Islet precursor cell (in vitro differentiated cells): Measurements from ENCODE around the gene ELL2.
A peak's percentile ranks its signal among the peaks of the same experiment; 100 is the strongest.
"Not testable (repeated sequence)": the region's sequence is repeated elsewhere in the genome, so short reads cannot be mapped to it uniquely, and the experiment has no call there.

Experiments used
- DNase-seq: peaks from one replicate; pipeline ENCODE4 v3.0.0-alpha.2; 2018

The ELL2 gene

DNA sequence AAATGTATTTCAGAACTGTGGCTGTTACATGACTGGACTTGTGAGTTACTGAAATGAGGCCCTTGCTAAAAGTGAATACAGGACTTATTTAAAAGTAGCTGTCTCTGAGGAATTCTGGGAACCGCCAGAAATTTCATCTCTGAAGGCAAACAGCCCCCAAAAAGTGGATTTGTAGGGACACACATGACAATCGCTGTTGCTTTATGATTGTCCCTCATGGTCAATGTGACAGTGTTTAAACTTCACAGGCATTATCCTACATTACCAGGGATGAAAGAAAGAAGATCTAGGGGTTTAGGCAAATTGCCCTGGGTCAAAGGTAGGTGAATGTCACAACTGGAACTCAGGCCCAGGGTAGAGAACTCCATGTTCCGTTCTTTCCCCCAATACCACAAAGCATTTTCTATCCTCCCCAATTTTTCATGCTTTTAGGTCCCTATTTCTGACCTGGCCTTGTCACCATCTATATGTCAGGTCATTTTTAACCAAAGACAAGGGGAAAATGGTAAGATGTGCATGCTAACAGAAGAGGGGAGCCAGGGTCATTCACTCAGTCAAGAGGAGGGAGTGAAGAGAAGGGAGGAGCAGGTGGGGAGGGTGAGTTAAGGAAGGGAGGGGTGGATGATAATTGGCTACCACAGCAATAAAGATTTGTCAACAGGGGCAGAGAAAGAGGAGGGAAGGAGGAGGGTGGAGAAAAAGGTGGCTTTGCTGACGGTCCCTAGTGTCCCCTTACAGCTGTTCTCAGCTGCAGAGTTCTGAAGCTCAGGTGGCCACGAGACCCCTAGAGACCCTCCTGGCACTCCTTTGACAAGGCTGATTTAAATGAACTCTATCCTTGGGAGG is 81.3 kb downstream of the ELL2 start:
- no peak for DNase-seq

DNA sequence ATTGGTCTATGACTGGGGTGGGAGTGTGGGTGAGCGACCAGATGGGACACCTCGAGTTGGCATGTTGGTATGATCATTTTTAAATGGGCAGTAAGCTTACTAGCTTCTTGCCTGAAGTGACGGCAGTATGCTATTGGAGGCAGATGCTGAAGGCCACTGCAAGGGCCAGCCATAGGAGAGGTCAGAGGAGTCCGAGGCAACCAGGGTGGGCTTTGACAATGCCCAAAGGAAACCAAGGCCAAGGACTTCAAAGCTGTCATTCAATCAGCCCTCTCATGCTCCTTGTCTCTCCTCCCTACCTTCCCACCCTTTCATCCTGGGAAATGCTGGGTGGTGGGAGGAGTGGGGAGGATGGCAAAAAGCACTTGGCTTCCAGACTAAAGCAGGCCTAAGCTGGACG is 82.0 kb downstream of the ELL2 start:
- no peak for DNase-seq

DNA sequence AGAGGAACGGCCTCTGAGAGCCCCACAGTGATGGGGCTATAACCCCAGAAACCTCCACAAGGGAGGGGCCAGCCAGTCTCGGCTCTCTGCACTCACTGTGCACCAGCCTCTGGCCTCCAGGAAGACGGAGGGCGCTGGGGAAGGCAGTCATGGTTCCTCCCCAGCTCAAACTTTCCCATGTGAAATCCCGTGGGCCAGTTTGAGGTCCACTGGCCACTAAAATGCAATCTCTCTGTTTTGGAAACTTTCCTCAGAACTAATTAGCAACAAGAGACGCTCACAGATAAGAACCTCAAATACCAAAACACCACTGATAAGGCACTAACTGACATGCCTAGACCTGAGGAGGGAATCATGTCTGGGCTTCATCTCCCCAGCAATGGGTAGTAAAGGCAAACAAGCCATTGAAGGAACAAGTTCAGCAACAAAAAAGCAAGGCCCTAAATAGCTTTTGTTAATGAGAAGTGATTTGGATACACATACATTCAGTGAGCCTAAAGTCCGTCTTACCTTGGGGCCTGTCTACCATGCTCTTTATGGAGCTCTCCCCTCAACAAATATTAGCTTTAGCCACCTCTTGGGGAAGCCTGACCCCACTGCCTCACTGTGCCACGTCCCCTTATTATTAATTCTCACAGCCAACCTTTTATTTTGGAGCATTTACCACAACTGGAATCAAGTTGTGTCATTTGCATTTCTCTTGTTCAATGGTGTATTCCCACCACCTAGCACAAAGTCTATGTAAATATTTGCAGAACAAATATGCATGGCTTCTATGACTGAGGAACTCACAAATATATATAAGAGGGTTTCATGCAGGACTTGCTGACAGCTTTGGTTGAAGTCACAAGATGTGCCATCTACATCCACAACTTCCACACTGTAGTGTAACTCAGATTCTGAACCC is 83.0 kb downstream of the ELL2 start:
- peak; percentile 64 for DNase-seq

DNA sequence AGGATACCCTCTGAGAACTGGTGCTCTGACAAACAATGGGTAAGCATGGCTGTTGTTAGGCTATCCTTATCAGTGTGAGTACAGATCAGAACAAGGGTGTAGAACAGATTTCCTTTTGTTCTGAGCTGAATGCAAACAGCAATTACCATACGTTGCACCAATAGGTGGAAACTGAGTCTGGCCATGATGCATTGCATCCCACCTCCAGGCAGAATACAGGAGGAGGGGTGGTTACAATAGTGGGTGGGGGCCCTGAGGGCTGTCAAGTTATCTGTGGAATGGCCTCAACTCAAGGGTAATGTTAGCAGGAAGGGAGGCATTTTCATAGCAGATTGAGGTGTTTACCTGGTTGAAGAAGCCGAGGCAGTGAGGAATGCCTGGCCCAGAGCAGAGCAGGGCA is 84.9 kb downstream of the ELL2 start:
- DNase-seq: peak; percentile 64

DNA sequence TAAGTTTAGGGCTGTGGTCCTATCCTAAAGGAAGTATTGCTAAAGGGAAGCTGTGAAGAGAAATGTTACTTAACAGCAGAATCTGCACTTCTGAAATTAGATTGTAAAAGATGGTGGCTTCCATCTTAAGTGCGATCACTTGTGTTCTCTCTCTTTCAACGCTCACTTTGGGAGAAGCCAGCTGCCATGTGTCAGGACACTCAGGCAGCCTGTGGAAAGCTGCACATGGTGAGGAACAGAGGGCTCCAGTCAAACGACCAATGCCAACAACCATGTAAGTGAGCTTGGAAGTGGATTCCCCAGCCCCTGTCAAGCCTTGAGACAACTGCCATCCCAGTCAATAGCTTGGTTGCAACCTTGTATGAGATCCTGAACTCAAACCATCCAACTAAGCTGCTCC is 87.4 kb downstream of the ELL2 start:
- DNase-seq: no peak

DNA sequence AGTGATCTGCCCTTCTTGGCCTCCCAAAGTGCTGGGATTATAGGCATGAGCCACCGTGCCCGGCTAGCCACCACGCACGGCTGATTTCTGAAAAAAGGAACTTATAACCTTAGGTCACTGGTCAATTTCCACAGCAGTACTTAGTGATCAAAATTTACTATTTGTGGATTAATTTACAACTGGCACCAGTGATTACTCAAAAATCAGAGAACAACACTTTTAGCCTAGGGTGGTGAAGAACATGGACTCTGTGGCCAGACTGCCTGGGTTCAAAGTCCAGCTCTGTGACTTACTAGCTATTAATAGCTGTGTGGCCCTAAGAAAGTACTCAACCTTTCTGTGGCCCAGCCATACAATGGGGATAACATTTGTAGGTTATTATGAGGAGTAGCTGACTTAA is 88.3 kb downstream of the ELL2 start:
- DNase-seq: no peak

DNA sequence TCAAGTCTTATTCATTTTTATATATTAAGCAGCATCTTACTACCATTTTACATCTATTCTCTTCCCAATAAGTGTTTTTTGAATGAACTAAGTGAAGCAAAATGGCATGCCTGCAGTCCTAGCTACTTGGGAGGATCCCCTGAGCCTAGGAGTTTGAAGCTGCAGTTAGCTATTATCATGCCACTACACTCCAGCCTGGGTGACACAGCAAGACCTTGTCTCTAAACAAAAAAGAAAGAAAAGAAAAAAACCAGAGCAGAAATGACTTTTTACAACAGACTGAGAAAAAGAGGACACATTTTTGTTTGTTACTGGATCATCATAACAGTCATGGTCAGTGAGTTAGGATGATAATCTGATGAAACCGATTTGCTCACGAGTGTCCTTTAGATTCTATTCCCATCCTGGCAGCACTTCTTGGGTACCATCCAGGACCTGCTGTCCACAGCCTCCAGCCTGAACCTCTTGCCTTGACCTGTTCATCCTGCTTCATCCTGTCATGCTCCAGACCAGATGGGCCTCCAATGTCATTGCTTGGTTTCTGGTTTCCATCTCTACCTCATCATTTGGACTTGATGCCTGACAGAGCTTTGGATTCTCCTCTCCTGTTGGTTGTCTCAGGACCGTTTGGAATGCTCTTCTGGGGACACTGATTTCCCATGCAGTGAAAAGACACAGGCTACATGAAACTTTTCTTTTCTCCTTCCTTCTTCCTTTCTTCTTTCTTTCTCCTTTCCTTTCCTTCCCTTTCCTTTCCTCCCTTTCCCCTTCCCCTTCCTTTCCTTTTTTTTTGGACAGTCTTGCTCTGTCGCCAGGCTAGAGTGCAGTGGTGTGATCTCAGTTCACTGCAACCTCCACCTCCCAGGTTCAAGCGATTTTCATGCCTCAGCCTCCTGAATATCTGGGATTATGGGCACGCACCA is 89.0 kb downstream of the ELL2 start:
- DNase-seq: no peak

DNA sequence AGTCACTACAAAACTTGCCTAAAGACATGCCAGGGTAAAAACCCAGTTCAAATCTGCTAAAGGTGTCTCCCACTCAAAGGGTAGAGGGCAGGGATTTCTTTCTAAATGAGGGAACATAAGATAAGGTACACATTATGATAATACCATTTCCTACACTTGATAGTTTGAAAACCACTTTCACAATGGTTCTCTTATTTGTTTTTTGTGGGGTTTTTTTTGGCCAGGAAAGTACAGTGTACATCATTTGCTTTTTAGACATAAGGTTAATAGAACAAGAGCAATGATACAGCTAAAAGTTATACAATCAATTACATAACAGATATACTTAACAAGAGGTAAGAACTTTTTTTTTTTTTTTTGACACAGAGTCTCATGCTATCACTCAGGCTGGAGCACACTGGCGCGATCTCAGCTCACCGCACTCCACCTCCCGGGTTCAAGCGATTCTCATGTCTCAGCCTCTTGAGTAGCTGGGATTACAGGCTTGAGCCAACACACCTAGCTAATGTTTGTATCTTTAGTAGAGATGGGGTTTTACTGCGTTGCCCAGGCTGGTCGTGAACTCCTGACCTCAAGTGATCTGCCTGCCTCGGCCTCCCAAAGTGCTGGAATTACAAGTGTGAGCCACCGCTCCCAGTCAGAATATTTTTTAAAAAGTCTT is 90.4 kb downstream of the ELL2 start:
- no peak for DNase-seq

DNA sequence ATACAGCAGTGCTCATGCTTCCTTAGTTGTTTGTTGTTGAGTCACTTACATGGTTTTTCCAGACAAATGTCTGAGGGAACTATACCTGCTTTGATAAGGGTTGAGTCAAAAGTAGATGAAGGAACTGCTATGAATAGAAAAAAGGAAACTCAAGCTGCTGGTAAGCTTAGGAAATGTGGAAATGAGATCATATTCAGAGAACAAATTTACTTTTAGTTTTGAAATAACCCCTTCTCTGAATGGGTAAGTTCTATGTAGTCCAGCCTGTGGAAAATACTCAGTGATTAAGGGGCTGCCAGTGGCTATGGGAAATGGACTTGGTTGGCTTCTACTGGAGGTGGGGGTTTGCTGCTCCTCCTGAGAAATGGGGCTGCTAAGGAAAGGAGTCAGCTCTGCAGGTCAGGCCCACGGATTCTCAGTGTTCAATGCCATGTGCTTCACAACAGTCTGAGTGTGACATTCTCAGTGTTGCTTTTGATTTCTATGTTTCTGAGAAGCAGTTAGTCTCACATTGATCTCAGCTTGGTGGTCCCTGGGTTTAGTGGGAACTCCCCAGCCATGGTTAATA is 91.5 kb downstream of the ELL2 start:
- DNase-seq: no peak

DNA sequence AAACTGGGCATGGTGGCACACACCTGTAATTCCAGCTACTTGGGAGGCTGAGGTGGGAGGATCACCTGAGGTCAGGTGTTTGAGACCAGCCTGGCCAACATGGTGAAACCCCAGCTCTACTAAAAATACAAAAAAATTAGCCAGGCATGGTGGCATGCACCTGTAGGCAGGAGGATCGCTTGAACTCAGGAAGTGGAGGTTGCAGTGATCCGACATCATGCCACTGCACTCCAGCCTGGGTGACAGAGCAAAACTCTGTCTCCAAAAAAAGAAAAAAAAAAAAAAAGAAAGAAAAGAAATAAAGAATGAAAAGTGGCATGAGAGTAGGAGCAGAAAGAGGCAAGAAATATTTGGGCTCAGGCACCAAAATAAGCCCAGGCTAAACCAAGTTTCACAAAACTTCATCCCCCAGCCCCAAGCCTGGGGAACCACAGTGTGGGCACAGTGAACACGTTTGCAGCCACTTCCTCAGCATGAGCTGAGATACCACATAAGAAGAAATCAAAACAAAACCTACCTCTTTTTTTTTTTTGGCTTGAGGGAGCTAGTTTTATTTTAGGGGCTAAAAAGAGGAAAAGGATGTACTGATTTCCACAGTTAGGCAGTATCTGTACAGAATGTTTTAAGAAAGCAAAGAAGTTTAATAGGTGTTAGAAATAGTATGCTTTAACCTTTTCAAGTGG is 92.3 kb downstream of the ELL2 start:
- DNase-seq: not testable (repeated sequence)

DNA sequence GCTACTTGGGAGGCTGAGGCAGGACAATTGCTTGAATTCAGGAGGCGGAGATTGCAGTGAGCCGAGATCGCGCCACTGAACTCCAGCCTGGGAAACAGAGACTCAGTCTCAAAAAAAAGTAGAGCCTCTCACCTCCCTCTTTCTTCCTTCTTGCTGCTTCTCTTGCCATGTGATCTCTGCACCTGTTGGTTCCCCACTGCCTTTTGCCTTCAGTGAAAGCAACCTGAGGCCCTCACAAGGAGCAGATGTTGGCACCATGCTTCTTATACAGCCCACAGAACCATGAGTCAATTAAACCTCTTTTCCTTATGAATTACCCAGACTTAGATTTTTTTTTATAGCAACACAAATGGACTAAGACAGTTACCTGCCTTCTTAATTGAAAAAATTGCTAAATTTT is 93.5 kb downstream of the ELL2 start:
- no peak for DNase-seq

DNA sequence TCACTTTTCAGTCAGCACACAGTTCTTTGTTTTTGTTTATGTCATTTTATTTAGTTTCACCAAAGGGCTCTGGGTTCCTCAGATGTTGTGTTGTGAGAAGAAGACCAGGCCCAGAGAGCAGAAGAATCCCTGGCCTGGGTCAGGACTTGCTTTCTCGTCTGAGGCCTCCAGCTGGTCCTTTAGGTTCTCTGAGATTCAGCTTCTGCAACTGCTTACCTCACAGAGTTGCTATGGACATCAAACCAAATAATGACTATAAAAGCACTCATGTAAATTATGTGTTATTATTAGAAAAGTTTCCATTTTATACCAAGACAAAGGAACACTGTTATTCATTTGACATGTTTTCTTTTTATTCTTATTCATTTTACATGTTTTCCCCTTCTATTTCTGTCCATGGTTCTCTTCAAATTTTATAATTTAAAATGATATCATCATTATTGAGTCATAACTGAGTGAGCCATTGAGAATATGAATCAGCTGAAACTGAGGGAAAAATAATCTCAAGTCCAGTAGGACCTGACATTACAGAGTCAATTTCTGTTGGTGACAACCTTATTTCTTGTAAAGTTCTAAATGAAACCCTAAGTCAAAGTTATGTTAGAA is 95.1 kb downstream of the ELL2 start:
- DNase-seq: no peak

DNA sequence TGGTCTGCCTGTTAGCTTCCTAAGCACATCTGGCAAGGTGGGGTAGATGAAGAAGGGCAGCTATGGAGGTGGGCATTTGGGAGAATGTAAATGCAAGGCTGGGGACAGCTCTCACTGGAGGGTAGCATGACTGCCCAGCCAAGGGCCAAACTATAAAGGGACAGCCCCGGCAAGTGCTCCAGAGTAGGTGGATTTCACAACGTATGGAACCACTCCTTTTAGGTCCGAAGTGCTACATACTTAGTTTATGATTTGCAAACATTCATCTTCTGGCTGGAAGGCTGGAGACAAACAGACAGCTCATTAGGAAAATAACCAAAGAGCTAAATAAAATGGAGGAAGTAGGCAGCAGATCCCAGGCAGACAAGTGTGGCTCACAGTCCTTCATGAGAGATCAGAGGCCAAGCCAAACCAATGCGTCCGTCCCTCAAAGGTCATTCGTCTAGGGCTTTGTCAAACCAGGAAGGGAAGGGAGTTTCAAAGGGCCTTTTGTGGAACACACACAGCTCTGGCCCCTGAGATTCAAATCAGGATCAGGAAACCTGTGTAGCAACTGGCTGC is 96.6 kb downstream of the ELL2 start:
- peak; percentile 70 for DNase-seq

DNA sequence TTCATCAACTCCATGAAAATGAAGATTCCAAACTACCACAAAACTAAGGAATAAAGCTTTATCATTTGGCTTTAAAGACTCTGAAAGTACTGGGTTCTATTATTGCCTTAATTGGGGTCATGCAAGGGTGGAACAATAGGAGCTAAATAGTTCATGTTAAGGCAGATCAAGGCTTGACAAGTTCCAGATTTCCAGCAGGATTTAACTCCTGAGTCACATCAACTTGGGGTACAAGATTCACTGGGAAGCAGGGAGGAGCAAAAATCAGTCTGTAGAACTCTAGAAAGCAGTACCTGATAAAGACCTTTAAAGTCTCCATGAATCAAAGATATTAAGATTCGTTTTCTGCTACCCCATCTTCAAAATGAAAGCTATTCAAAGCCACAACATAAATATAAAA is 97.2 kb downstream of the ELL2 start:
- DNase-seq: no peak

DNA sequence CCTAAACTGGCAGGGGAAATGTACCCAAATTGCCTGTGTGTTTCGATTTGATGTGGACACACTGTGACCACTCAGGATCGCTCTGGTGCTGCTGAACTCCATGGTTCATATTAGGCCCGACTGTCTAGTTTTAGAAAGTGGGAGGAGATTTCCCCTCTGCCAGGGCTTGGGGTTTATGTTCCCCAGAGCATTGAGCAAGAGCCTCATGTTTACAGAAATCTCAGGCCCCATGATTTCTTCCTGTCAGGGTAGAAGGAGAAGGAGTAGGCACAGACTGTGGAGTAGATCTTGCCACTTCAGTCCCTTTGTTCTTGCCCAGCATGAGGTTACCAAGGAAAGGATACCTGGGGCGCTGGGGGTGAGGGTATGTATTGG is 98.3 kb downstream of the ELL2 start:
- DNase-seq: no peak

DNA sequence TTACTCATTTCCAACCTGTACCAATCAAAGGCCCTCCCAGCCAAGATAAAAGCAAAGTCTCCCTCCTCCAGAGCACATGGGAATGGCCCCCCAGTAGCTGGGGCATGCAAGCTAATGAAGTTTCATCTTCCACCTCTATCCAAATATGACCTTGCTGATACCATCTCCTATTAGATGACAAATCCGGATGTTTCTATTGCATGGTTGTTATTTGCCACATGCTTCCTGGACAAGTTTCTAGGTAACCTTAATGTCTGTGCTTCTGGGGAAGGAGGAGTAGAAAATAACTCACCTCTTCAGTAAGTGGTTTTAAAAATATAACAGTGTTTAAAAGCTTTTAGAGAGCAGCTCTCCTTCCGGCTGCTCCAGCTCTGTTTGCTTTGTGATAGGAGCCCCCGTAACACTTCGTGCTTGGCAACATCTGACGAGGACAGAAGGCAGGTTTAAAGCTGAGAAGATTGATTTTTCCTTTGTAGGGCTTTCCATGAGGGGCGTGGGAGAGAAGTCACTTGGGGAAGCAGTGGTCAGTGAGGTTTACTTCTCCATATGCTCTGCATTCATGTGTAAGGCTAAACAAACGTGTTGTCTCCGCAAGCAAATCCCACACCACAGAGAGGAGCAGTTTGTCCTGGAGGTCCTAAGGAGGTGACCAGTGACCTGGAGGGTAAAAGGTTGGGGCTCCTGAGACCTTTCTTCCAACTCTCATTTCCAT is 98.8 kb downstream of the ELL2 start:
- DNase-seq: no peak

DNA sequence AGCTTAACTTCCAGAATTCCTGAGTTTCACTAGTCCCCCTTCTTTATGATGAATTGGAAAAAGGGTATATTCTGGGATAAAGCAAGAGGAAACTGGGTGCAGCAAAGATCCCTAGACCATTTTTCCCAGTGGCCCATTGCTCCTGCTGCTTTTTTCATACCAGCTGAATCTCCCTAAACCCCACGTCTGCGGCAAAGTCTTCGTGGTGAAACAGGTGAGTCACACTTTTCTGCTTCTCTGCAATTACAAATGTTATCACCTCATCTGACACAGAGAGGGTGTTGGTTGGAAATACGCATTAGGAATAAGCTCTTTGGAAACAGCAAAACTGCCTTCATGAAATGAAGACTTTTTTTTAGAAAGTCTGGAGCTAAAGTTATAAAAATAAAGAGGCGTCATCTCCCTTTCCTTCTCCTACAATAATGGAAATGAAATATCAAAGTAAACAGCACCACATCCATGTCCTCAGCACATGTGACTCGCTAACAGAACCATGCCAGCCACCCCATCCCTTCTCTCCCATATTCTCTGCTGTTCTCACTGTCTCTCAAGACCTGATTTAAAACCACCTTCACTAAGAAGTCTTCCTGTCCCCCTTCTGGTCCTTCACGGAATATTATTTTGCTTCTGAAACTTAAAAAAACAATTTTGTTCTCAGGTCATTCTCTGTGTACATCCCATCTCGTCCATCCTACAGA is 99.6 kb downstream of the ELL2 start:
- no peak for DNase-seq

DNA sequence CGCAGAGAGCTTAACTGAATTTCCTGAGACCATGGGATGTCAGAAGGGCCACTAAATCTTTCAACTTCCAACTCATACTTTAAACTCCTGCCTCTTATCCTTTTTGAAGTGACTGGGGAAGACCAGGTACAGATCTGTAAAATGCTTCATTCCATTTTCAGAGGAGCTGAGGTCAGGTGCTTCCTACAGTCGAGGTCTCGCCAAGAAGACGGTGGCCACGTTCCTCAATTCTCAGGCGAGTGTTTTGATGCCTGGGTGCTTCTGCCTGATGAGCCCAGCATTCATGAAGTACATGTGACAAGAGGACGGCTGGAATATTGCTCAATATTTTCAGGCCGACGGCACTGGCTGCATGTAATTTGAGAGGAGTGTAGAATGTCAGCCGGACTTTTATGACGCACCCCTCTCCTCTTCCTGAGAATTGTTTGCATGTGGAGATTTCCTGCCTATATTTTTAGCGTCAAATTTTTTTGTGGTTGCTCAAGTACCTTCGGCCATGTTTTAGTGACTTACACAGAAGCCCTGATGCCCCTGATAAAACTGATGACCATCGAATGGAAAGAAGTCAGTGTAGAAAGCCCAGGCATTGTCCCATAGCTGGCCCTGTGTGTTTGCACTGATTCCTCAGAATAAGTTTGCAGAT is 100.3 kb downstream of the ELL2 start:
- no peak for DNase-seq

DNA sequence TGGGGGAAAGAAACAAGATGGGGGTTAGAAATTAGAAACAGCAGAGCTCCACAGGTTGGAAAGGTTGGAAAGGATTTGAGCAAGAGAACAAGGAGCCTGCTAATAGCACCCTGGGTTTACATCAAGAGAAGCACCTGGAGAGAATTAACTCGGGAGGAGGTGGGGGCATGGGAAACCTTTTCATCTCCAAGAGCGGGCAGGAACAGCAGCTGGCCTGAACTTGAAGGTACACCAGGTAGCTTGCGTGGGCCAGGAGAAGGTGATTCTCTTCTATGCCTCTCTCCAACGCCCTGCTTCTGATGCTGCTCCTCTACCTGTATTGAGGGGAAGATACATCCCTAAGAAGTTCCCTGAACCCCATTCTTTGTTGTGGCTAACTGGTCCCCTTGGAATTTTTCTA is 102.0 kb downstream of the ELL2 start:
- no peak for DNase-seq
